ENCODE results near the gene WNT5A. TPM values are rescaled to one million over a fixed set of nuclear protein-coding genes. Genes with fewer than 3 reads are reported as not detected.
A peak's percentile ranks its signal among the peaks of the same experiment; 100 is the strongest.

The WNT5A gene
- total RNA-seq, 1 donor: 1,763 TPM

DNA sequence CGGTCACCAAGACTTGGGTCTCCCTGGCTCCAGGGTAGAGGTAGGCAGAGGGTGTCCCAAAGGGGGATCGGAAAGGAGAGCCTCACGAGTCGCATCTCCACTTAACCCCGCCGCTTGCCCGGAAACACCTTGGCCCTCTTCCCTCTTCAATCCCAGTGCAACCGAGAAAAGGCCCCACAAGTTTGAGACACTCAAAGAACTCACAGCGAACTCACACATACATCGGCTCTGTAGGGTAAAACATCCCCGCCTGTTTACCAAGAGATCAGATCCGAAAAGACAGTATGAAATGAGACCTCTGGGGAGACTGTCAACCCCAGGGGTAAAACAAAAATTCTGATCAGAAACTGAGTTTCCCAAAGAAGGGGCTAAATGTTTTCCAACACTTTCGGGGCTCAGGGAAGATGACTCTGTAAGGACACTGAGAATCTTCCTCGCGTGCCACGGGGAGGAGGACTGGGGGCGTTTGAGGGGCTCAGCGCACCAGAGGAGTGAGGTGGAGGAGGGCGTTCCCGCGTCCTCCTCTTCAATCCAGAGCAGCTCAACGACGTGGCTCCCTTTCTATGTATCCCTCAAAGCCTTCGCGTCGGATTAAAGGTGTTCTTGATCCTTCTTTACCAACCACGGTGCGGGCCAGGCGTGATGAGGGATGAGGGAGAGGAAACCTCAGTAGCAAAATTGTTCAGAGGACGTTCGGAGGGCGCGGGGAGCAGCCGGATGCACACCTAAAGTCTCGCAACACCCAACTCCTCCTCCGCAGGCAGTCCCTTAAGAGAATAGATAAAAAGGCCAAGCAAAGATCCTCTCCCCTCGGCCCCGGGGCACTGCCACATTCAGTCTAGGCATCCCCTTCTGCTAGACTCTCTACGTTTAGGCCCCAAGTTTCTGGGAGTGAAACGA is 3.7 kb downstream of the WNT5A start:
- TF ChIP-seq, protein P1, sequence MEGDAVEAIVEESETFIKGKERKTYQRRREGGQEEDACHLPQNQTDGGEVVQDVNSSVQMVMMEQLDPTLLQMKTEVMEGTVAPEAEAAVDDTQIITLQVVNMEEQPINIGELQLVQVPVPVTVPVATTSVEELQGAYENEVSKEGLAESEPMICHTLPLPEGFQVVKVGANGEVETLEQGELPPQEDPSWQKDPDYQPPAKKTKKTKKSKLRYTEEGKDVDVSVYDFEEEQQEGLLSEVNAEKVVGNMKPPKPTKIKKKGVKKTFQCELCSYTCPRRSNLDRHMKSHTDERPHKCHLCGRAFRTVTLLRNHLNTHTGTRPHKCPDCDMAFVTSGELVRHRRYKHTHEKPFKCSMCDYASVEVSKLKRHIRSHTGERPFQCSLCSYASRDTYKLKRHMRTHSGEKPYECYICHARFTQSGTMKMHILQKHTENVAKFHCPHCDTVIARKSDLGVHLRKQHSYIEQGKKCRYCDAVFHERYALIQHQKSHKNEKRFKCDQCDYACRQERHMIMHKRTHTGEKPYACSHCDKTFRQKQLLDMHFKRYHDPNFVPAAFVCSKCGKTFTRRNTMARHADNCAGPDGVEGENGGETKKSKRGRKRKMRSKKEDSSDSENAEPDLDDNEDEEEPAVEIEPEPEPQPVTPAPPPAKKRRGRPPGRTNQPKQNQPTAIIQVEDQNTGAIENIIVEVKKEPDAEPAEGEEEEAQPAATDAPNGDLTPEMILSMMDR (IDR thresholded peaks at IDR 0.05; ENCODE audit: insufficient read depth, low read depth, low read length): no peak
- H3K4me3 ChIP-seq (ENCODE audit: low read depth, low read length): peak overlapping the region; percentile 92
- peak; percentile 33 for DNase-seq (ENCODE audit: low read depth)

DNA sequence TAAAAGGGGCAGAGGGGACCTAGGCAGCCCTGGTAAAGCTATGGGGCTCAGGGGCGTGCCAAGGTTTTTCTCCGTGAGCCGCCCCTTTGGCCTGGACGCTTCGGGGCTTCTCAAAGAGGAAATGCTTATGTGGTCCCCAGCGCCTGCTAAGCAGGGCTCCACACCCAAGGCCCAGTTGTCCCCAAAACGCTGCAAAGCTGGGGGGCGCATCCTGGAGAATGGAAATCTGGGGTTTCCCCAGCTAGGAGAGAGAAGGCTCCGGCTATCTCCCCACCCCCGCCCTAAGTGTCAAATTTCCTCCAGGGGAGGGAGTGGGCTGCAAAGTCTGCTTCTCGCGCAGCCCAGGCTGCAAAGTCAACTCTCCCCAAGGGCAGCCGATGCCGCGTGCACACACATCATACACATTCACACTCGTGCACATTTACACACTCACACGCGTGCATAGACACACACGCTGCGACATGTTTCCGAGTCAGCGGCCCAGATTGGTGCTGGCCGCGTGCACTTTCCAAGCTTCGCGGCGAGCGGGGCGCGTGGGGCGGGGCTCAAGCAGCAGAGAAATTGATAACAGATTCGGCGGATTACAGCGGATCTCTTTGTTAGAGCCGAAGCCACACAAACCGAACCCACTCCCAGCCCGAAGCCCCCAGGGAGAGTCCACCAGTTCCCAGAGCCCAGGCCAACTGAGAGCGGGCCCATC is 4.5 kb downstream of the WNT5A start:
- H3K4me3 ChIP-seq (ENCODE audit: low read depth, low read length): peak overlapping the region; percentile 92
- TF ChIP-seq, protein P1 (IDR thresholded peaks at IDR 0.05; ENCODE audit: insufficient read depth, low read depth, low read length): no peak
- peak; percentile 76 for DNase-seq (ENCODE audit: low read depth)

DNA sequence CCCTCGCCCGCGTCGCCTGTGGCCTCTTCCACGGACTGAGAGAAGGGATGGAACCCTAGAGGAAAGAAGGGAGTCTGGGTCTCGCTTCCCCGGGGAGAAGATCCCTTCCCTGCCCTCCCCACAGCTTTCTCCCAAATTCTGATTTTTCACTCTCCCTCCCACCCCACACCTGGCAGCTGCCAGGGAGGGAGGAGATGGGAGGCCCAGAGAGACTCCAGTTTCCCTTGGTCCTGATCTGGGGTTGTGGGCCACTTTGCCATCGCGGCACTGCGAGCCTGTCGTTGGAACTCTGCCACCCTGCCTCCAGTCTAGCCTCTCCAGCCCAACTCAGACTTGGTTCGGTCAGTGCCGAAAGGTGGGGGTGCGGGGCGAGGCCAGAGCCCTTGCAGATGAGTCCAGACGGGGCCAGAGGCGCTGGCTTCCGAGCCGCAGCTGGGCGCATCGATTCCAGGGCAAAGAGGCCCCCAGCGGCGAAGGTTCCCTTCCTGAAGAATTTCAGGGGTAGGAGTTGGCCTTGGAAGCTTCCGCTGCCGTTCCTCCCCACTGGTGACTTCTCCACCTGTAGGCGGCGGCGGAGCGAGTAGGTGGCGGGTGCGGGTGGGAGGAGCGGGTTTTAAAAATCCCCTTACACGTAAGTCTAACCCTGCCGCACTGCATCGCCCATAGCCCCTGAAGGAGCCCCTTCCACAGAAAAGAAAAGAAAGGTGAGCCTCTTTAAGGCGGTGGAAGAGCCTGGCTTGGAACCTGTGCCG is 5.2 kb downstream of the WNT5A start:
- TF ChIP-seq, protein P1 (IDR thresholded peaks at IDR 0.05; ENCODE audit: insufficient read depth, low read depth, low read length): no peak
- H3K4me3 ChIP-seq (ENCODE audit: low read depth, low read length): peak overlapping the region; percentile 92
- peak; percentile 57 for DNase-seq (ENCODE audit: low read depth)

DNA sequence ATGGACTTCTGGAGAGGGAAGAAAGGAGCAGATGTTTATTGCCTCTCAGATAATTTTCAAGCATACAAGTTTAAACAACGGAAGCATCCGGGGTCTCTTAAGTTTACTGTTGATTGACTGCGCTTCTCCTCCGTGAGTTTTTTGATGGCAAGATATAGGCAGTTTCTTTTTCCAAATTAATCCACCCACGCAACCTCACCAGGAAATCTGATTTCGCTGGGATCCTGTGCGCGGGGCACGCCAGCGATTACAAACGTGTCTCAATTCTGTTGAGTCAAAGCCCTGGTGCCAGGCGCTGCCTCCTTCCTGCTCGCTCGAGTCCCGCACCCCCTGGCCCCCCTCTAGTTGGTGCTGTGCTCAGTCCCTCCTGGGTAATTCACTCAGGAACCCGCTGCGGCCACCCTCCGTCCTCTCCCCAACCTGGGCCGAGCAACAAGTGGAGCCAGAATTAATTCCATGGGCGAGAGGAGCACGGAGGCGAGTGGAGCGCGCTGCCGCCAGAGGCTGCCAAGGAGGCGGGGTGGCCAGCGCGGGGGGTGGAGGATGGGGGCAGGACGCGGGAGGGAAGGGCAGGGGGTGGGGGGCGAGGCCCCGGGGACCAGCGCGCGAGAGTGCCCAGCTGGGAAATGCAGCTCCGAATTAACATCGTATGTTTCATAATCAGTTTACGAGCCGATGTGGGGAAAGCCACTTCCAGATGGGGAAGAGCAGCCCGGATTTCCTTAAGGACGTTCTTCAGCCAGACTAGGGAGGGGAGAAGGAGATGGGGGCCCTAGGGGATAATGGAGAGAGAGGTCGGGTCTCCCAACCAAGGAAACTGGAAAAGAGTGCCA is 6.0 kb downstream of the WNT5A start:
- H3K4me3 ChIP-seq (ENCODE audit: low read depth, low read length): peak overlapping the region; percentile 92
- peak; percentile 88 for DNase-seq (ENCODE audit: low read depth)

DNA sequence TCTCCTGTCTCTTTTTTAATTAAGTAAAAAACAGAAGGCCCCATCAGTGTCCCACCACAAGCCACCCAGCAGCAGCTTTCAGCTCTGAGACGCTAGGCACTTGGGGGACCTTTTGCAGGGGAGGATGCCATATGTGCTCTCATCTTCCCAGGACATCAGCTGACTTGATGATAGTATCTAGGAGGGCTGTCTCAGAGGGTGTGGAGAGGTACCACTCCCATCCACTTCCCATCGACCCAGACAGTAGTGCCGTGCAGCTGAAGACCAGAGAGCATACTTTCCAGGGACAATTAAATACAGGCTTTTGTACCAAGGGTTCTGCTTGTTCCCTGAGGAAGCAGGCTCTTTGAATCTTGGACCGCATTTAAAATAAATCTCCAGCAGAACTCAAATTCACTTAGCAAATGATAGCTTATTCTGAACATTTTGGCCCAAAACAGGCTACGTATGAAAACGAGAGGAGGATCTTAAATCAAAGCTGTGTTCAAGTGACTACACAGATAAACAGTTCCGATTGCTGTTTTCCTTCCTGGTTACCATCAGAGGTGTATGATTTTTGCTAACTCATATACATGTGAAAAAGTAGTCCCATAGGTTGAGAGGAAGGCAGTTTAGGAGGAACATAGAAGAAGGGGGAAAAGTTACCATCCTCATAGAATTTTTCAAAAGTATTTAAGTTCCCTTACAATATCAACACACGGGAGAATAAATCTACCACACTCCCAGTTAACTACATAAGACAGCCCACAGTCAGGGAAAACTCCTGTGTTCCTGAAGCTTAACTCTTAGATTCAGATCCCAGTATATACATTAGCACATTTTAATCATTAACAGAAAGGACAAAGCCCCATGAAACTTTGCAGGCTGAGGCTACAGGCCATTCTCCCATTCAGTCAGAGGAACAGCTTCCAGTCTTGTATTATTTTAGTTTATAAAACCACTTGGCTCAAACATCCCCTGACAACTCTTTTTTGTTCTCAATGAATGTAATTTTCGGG is 9.5 kb downstream of the WNT5A start:
- TF ChIP-seq, protein P1 (IDR thresholded peaks at IDR 0.05; ENCODE audit: insufficient read depth, low read depth, low read length): no peak
- DNase-seq (ENCODE audit: low read depth): peak; percentile 53
- peak overlapping the region; percentile 92 for H3K4me3 ChIP-seq (ENCODE audit: low read depth, low read length)

More for the DNA sequence above, 6.0 kb downstream of the WNT5A start:
- TF ChIP-seq, protein P1 (IDR thresholded peaks at IDR 0.05; ENCODE audit: insufficient read depth, low read depth, low read length): no peak

All from fibroblast of villous mesenchyme (primary cell).